Erythroblast (primary cell): ENCODE results near the gene KIAA1549.

Experiments used
- GATA1 ChIP-seq: IDR thresholded peaks from 2 replicates; pipeline ENCODE4 v1.6.1; 2011; ENCODE audit warnings: low read depth, mild to moderate bottlenecking, control low read depth, low read length, moderate library complexity
- POLR2A ChIP-seq: IDR thresholded peaks from 2 replicates; pipeline ENCODE4 v1.6.1; 2011; ENCODE audit warnings: mild to moderate bottlenecking, low read length

- no peak for TF ChIP-seq POLR2A
- TF ChIP-seq GATA1: no peak
Measured at GRCh38 chr7:138825049-138825721, 156.0 kb downstream of the KIAA1549 start.
